OCI-LY1 (cell line): ENCODE results near the gene LRRC4.

Experiments used
- H2AFZ ChIP-seq: fragments of 200-600 bp; sonication (generic), shearing (Covaris generic); 2 replicates; pipeline ENCODE4 v1.6.0; 2014; ENCODE audit warnings: antibody characterized with exemption, mild to moderate bottlenecking, low read length
- H3F3A ChIP-seq: fragments of 200-600 bp; sonication (generic), shearing (Covaris generic); 2 replicates; pipeline ENCODE4 v1.6.0; 2014; ENCODE audit warnings: mild to moderate bottlenecking, antibody characterized with exemption, low read length, moderate library complexity; ENCODE audit not compliant: insufficient read depth
- H3K27ac ChIP-seq: fragments of 200-600 bp; sonication (generic); 2 replicates; pipeline ENCODE4 v1.5.1; 2014; ENCODE audit warnings: low read length, mixed run types, mild to moderate bottlenecking, low read depth; ENCODE audit not compliant: poor library complexity, severe bottlenecking
- H3K27me3 ChIP-seq: fragments of 200-600 bp; sonication (generic); 2 replicates; pipeline ENCODE4 v1.6.0; 2014; ENCODE audit warnings: antibody characterized with exemption, mild to moderate bottlenecking, low read length, moderate library complexity; ENCODE audit not compliant: insufficient read depth
- H3K36me3 ChIP-seq: fragments of 200-600 bp; sonication (generic); 2 replicates; pipeline ENCODE4 v1.6.1; 2014; ENCODE audit warnings: mild to moderate bottlenecking, antibody characterized with exemption, low read length, moderate library complexity, mixed read lengths; ENCODE audit not compliant: insufficient read depth
- H3K4me1 ChIP-seq: fragments of 200-600 bp; sonication (generic); 2 replicates; pipeline ENCODE4 v1.5.1; 2014; ENCODE audit warnings: mild to moderate bottlenecking, low read length, moderate library complexity; ENCODE audit not compliant: insufficient read depth, severe bottlenecking
- H3K4me2 ChIP-seq: fragments of 200-600 bp; sonication (generic), shearing (Covaris generic); 2 replicates; pipeline ENCODE4 v1.6.1; 2014; ENCODE audit warnings: low read length
- H3K4me3 ChIP-seq: fragments of 200-600 bp; sonication (generic); 2 replicates; pipeline ENCODE4 v1.5.1; 2014; ENCODE audit warnings: low read length, low read depth, mild to moderate bottlenecking, mixed read lengths; ENCODE audit not compliant: poor library complexity, severe bottlenecking
- H3K79me2 ChIP-seq: fragments of 200-600 bp; shearing (Covaris generic); 2 replicates; pipeline ENCODE4 v1.6.1; 2016; ENCODE audit warnings: mixed run types, low read length, mixed read lengths; ENCODE audit not compliant: insufficient read depth
- H3K9ac ChIP-seq: fragments of 200-600 bp; sonication (generic), shearing (Covaris generic); 2 replicates; pipeline ENCODE4 v1.6.1; 2014; ENCODE audit warnings: mild to moderate bottlenecking, low read length, mixed read lengths
- H3K9me2 ChIP-seq: fragments of 200-600 bp; sonication (generic), shearing (Covaris generic); 2 replicates; pipeline ENCODE4 v1.6.1; 2014; ENCODE audit warnings: low read depth, mild to moderate bottlenecking, low read length, mixed read lengths
- H3K9me3 ChIP-seq: fragments of 200-600 bp; shearing (Covaris generic); 2 replicates; pipeline ENCODE4 v1.6.1; 2014; ENCODE audit warnings: low read length, mixed read lengths
- H4K20me1 ChIP-seq: fragments of 200-600 bp; sonication (generic), shearing (Covaris generic); 2 replicates; pipeline ENCODE4 v1.6.0; 2016; ENCODE audit warnings: mild to moderate bottlenecking, low read length; ENCODE audit not compliant: insufficient read depth
- EZH2 ChIP-seq: fragments of 200-600 bp; sonication (generic), shearing (Covaris generic); IDR thresholded peaks from 2 replicates; pipeline ENCODE4 v1.8.0; 2017; ENCODE audit warnings: borderline replicate concordance, mixed run types, mild to moderate bottlenecking, antibody characterized with exemption, low read length, moderate library complexity, mixed read lengths
- TF ChIP-seq, protein P1 (sequence below): fragments of 200-600 bp; sonication (generic), shearing (Covaris generic); IDR thresholded peaks from 2 replicates; pipeline ENCODE4 v1.5.1; 2017; ENCODE audit warnings: mild to moderate bottlenecking, antibody characterized with exemption, low read length, moderate library complexity, mixed read lengths

The LRRC4 gene

GRCh38 chr7:128066395-128066794 is 35.2 kb upstream of the LRRC4 start:
- Histone ChIP-seq H3F3A (no peaks in the 10 kb centered on the region), H3K79me2 (no peaks in the 10 kb centered on the region), H4K20me1 (no peaks in the 10 kb centered on the region), H3K27ac (no peak overlapping the region), H3K9me3 (no peaks in the 10 kb centered on the region), H3K36me3 (peaks cover 6% of the 10 kb centered on the region; the same call in 1 of the 2 replicates), H3K27me3 (no peaks in the 10 kb centered on the region), H3K9ac (no peak overlapping the region), H3K4me3 (no peak overlapping the region), H3K4me1 (no peaks in the 10 kb centered on the region), H3K4me2 (no peak overlapping the region), H3K9me2 (no peaks in the 10 kb centered on the region), H2AFZ (no peak overlapping the region)
- TF ChIP-seq, protein P1, sequence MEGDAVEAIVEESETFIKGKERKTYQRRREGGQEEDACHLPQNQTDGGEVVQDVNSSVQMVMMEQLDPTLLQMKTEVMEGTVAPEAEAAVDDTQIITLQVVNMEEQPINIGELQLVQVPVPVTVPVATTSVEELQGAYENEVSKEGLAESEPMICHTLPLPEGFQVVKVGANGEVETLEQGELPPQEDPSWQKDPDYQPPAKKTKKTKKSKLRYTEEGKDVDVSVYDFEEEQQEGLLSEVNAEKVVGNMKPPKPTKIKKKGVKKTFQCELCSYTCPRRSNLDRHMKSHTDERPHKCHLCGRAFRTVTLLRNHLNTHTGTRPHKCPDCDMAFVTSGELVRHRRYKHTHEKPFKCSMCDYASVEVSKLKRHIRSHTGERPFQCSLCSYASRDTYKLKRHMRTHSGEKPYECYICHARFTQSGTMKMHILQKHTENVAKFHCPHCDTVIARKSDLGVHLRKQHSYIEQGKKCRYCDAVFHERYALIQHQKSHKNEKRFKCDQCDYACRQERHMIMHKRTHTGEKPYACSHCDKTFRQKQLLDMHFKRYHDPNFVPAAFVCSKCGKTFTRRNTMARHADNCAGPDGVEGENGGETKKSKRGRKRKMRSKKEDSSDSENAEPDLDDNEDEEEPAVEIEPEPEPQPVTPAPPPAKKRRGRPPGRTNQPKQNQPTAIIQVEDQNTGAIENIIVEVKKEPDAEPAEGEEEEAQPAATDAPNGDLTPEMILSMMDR = no peak
- TF ChIP-seq EZH2 = no peak

DNA sequence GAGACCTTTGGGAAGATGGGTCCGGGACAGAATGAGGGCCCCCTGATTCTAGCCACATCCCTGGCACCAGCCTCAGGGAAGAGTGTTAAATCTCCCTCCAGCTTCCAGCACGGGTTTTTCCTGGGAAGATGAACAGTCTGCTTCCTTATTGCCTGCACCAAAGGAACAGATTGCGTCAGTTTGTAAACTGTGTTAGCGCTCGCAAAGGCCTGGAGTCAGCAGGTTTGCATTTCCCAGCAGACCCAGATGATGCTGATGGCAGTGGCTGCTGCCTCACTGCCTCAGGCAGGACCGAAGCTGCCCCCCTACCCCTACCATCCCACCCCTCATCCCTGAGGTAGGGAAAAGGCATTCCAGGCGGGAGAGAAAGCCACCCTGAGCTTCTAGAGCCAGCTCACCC is 34.6 kb upstream of the LRRC4 start:
- Histone ChIP-seq H3K27me3 (no peaks in the 10 kb centered on the region), H3K79me2 (no peaks in the 10 kb centered on the region), H4K20me1 (no peaks in the 10 kb centered on the region), H3K9me2 (no peaks in the 10 kb centered on the region), H3K36me3 (peaks cover 6% of the 10 kb centered on the region; the same call in 1 of the 2 replicates), H3K9ac (no peak overlapping the region), H3K9me3 (no peaks in the 10 kb centered on the region), H3F3A (no peaks in the 10 kb centered on the region), H3K4me1 (no peaks in the 10 kb centered on the region), H3K4me2 (no peak overlapping the region), H3K27ac (no peak overlapping the region), H3K4me3 (no peak overlapping the region), H2AFZ (no peak overlapping the region)
- TF ChIP-seq, protein P1 = no peak
- TF ChIP-seq EZH2 = no peak

DNA sequence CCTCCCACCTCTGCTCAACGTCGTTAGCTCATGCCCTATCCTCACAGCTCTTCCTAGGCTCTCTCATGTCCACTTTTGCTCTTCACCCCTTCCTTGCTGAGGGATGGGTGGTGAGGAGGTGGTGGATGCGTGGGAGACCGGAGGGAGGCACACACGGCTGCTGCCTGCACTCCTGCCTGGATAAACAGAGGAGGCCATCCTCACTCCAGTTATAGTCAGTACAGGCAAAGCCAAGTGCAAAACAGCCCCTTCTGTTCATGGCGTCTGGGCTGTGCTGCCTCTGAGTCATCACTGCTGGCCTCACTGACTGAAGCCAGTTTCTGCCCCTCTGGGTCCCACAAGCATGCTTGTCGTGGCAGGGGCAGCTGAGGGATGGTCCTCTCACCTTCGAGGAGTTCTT is 31.9 kb upstream of the LRRC4 start:
- Histone ChIP-seq H3K4me2 (no peak overlapping the region), H3K4me1 (no peaks in the 10 kb centered on the region), H3K36me3 (peaks cover 6% of the 10 kb centered on the region; the same call in 1 of the 2 replicates), H3K27ac (no peak overlapping the region), H4K20me1 (no peaks in the 10 kb centered on the region), H3K9me3 (no peaks in the 10 kb centered on the region), H3K79me2 (no peaks in the 10 kb centered on the region), H2AFZ (no peak overlapping the region), H3K9me2 (no peaks in the 10 kb centered on the region), H3K4me3 (no peak overlapping the region), H3F3A (no peaks in the 10 kb centered on the region), H3K27me3 (no peaks in the 10 kb centered on the region), H3K9ac (no peak overlapping the region)
- TF ChIP-seq EZH2 = no peak

DNA sequence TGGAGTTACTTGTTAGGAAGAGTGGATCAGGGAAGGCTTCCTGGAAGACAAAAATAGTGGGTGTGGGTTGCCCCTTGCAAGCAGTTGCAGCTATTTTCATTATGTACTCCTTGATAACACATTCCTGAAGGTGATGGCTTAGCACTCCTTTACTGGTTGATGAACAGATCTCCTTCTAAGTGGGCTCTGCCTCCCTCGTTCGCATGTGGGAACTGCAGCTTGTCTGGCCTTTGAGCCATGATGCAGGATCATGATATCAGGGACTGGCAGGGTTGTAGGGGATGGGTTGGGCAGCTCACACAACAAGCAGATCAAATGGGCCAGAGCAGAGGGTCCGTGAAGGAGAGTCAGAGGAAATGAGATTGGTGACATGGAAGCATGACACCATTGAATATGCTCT is 28.8 kb upstream of the LRRC4 start:
- H3K79me2 ChIP-seq = no peaks in the 10 kb centered on the region
- H2AFZ ChIP-seq = no peak overlapping the region
- no peaks in the 10 kb centered on the region for H3K9me3 ChIP-seq
- no peak overlapping the region for H3K4me3 ChIP-seq
- H3K27me3 ChIP-seq = no peaks in the 10 kb centered on the region
- H3K27ac ChIP-seq = no peak overlapping the region
- no peaks in the 10 kb centered on the region for H3F3A ChIP-seq
- H3K9ac ChIP-seq = no peak overlapping the region
- no peak overlapping the region for H3K4me2 ChIP-seq
- no peak for TF ChIP-seq EZH2
- TF ChIP-seq, protein P1 = no peak
- peaks cover 7% of the 10 kb centered on the region; the same call in 1 of the 2 replicates for H3K36me3 ChIP-seq
- H3K4me1 ChIP-seq = no peaks in the 10 kb centered on the region
- no peaks in the 10 kb centered on the region for H4K20me1 ChIP-seq
- H3K9me2 ChIP-seq = no peaks in the 10 kb centered on the region
